Mesothelial cell of epicardium (in vitro differentiated cells): ENCODE measurements around the gene RPAP2. TPM values are rescaled to one million over a fixed set of nuclear protein-coding genes. Genes with fewer than 3 reads are reported as not detected.

ENCODE experiments used
- DNase-seq, 2 experiments: peaks; one replicate each; pipeline ENCODE4 v3.0.0; 2021; ENCODE audit warnings: low spot score in 2 of 2; ENCODE audit not compliant: unreplicated experiment in 2 of 2
- H3K27ac Mint-ChIP-seq: 2 replicates; pipeline ENCODE4 v1.8.0; 2021; ENCODE audit warnings: mixed read lengths
- H3K27me3 Mint-ChIP-seq: 2 replicates; pipeline ENCODE4 v1.8.0; 2021; ENCODE audit warnings: low read depth, mixed read lengths
- H3K36me3 Mint-ChIP-seq: 2 replicates; pipeline ENCODE4 v1.8.0; 2021; ENCODE audit warnings: mixed read lengths
- H3K4me1 Mint-ChIP-seq: 2 replicates; pipeline ENCODE4 v1.8.0; 2021; ENCODE audit warnings: mixed read lengths
- H3K4me3 Mint-ChIP-seq: 2 replicates; pipeline ENCODE4 v1.8.0; 2021; ENCODE audit warnings: mild to moderate bottlenecking, moderate library complexity, mixed read lengths
- H3K9me3 Mint-ChIP-seq: 2 replicates; pipeline ENCODE4 v1.8.0; 2021; ENCODE audit warnings: mixed read lengths
- total RNA-seq: library from RNA; stranded (reverse); gene quantifications from 3 replicates; pipeline ENCODE4 v1.2.1, GENCODE V29; 2021
- TF ChIP-seq, protein P1 (sequence below): fragments of 200-600 bp; sonication (generic); IDR thresholded peaks from one replicate; pipeline ENCODE4 v1.5.0; 2021; ENCODE audit warnings: antibody characterized with exemption; ENCODE audit not compliant: unreplicated experiment

Gene RPAP2
- total RNA-seq, 1 donor from 2014 or later: 42.5 TPM

DNA sequence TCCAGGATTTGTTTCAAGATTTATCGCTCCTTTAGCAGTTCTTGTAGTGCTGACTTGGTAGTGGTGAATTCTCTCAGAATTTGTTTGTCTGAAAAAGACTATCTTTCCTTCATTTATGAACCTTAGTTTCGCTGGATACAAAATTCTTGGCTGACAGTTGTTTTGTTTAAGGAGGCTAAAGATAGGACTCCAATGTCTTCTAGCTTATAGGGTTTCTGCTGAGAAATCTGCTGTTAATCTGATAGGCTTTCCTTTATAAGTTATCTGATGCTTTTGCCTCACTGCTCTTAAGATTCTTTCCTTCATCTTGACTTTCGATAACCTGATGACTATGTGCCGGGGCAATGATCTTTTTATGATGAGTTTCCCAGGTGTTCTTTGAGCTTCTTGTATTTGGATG lies 28.9 kb downstream of the RPAP2 start:
- DNase-seq: no peak
- H3K27me3 Mint-ChIP-seq: no peaks in the 10 kb centered on the region
- no peak overlapping the region for H3K27ac Mint-ChIP-seq
- peaks cover 60% of the 10 kb centered on the region for H3K9me3 Mint-ChIP-seq
- TF ChIP-seq, protein P1, sequence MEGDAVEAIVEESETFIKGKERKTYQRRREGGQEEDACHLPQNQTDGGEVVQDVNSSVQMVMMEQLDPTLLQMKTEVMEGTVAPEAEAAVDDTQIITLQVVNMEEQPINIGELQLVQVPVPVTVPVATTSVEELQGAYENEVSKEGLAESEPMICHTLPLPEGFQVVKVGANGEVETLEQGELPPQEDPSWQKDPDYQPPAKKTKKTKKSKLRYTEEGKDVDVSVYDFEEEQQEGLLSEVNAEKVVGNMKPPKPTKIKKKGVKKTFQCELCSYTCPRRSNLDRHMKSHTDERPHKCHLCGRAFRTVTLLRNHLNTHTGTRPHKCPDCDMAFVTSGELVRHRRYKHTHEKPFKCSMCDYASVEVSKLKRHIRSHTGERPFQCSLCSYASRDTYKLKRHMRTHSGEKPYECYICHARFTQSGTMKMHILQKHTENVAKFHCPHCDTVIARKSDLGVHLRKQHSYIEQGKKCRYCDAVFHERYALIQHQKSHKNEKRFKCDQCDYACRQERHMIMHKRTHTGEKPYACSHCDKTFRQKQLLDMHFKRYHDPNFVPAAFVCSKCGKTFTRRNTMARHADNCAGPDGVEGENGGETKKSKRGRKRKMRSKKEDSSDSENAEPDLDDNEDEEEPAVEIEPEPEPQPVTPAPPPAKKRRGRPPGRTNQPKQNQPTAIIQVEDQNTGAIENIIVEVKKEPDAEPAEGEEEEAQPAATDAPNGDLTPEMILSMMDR: no peak
- no peaks in the 10 kb centered on the region for H3K4me1 Mint-ChIP-seq
- H3K36me3 Mint-ChIP-seq: peaks cover 83% of the 10 kb centered on the region
- H3K4me3 Mint-ChIP-seq: no peak overlapping the region

DNA sequence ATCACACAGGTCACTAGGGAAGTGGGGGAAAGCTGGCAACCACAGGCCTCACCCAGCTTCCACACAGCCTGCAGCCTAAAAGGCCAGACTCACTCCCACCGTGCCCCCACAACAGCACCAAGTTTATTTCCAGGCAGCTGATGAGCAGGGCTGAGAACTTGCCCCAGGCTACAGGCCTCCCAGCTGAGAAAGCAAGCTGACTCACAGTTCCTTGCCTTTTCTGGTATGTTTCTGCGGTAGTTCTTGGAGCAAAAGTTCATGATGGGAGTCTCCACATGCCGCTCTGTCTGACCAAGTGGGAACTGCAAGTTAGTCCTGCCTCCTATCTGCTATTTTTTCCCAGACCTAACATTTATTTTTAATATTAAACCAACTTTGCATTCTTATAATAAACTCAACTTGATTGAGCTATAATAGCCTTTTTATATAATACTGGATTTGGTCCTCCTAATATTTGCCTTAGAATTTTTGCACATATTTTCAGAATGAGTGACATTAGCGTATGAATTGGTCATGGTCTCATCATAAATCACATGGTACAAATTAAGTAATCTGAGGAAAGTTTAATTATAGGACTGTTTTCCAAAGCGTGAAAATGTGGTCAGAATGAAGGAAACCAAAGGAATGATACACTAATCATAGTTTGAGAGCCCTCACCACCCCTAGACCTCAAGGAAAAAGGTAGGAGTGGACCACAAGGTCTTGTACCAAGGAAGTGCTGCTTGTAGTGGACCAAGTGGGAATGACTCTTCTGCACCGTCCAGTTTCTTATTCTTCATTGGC lies 30.7 kb downstream of the RPAP2 start:
- Mint-ChIP-seq H3K4me1 (peaks cover 13% of the 10 kb centered on the region), H3K36me3 (peaks cover 76% of the 10 kb centered on the region), H3K27me3 (no peaks in the 10 kb centered on the region), H3K4me3 (no peak overlapping the region), H3K27ac (no peak overlapping the region), H3K9me3 (peaks cover 59% of the 10 kb centered on the region)
- TF ChIP-seq, protein P1: no peak
- DNase-seq: no peak

DNA sequence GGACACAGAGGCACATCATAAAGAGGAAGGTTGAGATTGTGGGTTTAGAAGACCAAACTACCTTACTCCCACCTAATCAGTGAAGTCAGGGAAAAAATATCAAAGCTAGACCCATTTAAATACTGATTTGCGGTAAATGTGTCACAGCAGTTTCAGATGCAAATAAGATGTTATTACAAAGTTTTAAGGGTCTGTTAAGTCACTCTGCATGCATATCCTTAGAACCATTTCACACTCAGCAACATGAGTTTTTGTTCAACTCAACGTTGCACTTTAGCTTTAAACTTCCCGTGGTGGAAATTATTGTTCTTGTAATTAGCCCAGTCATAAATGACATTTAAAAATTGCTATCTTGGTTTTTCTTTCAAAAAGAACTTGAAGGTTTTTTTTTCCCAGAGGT lies 34.8 kb downstream of the RPAP2 start:
- Mint-ChIP-seq H3K4me1 (peaks cover 13% of the 10 kb centered on the region), H3K4me3 (no peak overlapping the region), H3K9me3 (peaks cover 20% of the 10 kb centered on the region), H3K27me3 (no peaks in the 10 kb centered on the region), H3K36me3 (peaks cover 41% of the 10 kb centered on the region), H3K27ac (peak overlapping the region; percentile 85)
- no peak for DNase-seq
- TF ChIP-seq, protein P1: no peak

DNA sequence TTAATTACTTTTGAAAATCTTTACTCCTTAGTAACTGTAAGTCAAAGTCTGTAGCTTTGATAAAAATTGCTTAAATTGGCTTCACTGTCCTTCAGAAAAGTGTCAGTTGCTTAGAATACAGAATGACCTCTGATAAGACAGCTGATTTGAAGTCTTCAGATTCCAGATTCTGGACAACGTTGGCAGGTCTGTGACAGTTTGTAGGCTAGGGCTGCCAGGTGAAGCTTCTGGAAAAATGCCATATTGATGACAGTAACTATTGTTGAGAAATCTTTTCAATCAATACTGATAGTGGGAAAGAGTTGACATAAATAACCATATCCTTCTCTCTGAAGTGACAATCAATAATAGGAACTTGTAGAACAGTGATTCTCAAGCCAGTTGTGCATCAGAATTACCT lies 41.3 kb downstream of the RPAP2 start:
- TF ChIP-seq, protein P1: no peak
- no peak for DNase-seq
- H3K4me3 Mint-ChIP-seq: no peak overlapping the region
- H3K4me1 Mint-ChIP-seq: no peaks in the 10 kb centered on the region
- no peaks in the 10 kb centered on the region for H3K9me3 Mint-ChIP-seq
- H3K27me3 Mint-ChIP-seq: no peaks in the 10 kb centered on the region
- no peak overlapping the region for H3K27ac Mint-ChIP-seq
- H3K36me3 Mint-ChIP-seq: peaks cover 21% of the 10 kb centered on the region

DNA sequence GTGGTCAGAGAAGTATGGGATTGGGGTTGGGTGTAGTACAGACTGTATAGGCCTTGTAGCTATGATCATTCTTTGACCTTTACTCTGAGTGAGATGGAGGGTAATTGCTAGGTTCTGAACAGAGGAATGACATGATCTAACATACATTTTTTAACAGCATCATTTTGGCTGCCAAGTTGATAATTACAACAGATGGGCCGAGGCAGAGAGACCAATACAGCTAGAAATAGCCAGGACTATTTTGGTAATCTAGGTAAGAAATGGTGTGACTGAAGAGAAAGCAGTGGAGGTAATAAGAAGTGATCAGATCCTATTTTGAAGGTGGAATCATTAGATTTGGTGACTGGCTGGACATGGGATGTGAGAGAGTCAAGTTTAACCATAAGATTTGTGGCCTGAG lies 43.5 kb downstream of the RPAP2 start:
- Mint-ChIP-seq H3K27ac (no peak overlapping the region), H3K4me3 (no peak overlapping the region), H3K9me3 (no peaks in the 10 kb centered on the region), H3K27me3 (no peaks in the 10 kb centered on the region), H3K4me1 (no peaks in the 10 kb centered on the region), H3K36me3 (peaks cover 25% of the 10 kb centered on the region)
- TF ChIP-seq, protein P1: no peak
- DNase-seq: no peak
